A549 (cell line): ENCODE measurements around the gene FXN. TPM values are rescaled to one million over a fixed set of nuclear protein-coding genes. Genes with fewer than 3 reads are reported as not detected.

Source experiments
- ATAC-seq, 2 experiments: fragments of 200-7000 bp in 1 of 2; fragments of >200 bp in 1 of 2; cut with Nextera tagmentation in 1 of 2; cut with Tn5 transposase in 1 of 2; 3 replicates each; pipeline versions ENCODE4 v1.8.0 to v1.9.1; 2018 to 2020; ENCODE audit warnings: mild to moderate bottlenecking in 1 of 2, moderate library complexity in 1 of 2
- CTCF ChIA-PET: fragments of 300-600 bp; sonication (Branson Sonifier 250); formaldehyde crosslinking; extraction: SDS; loops from one replicate; lab custom pipeline; 2021; ENCODE audit warnings: antibody characterized with exemption, inconsistent platforms; lab: Yijun Ruan, JAX
- POLR2A ChIA-PET: fragments of 350-600 bp; formaldehyde crosslinking; extraction: SDS; loops from one replicate; lab custom pipeline; 2021; ENCODE audit warnings: antibody characterized with exemption, inconsistent platforms; lab: Yijun Ruan, JAX
- DNase-seq, 2 experiments: peaks; one replicate each; pipeline versions ENCODE4 v3.0.0 to v3.0.0-alpha.2; 2011 to 2016; ENCODE audit warnings: low read depth in 1 of 2, low spot score in 1 of 2
- FAIRE-seq: peaks from 2 replicates; lab custom pipeline; 2011; peaks lifted over from hg19 to GRCh38; lab: Jason Lieb, UNC
- H3K27ac ChIP-seq, 2 experiments: fragments of >200 bp; sonication (Bioruptor Twin); formaldehyde crosslinking; 3 replicates each; pipeline ENCODE4 v1.5.1; 2016 to 2017
- H3K4me1 ChIP-seq: fragments of >200 bp; sonication (Bioruptor Twin); formaldehyde crosslinking; 3 replicates; pipeline ENCODE4 v1.6.1; 2016
- H3K4me2 ChIP-seq: fragments of >200 bp; sonication (Bioruptor Twin); formaldehyde crosslinking; 3 replicates; pipeline ENCODE4 v1.6.1; 2016
- H3K4me3 ChIP-seq: fragments of >200 bp; sonication (Bioruptor Twin); formaldehyde crosslinking; 3 replicates; pipeline ENCODE4 v1.5.1; 2016
- H3K9me3 ChIP-seq: fragments of >200 bp; sonication (Bioruptor Twin); formaldehyde crosslinking; 3 replicates; pipeline ENCODE4 v1.6.1; 2016
- CBX2 ChIP-seq: fragments of 200-600 bp; sonication (generic); IDR thresholded peaks from 2 replicates; pipeline ENCODE4 v1.6.1; 2016; ENCODE audit warnings: low read depth, mild to moderate bottlenecking, borderline replicate concordance
- CEBPB ChIP-seq, 2 experiments: fragments of >200 bp in 1 of 2; sonication (Bioruptor Twin) in 1 of 2; formaldehyde crosslinking in 1 of 2; IDR thresholded peaks; 2 replicates each; pipeline ENCODE4 v1.6.1; 2012 to 2016
- CHD2 ChIP-seq: fragments of 150-350 bp; IDR thresholded peaks from 2 replicates; pipeline ENCODE4 v1.6.1; 2014; ENCODE audit warnings: low read length; ENCODE audit not compliant: partially characterized antibody
- CHD4 ChIP-seq: fragments of 200-600 bp; sonication (generic); IDR thresholded peaks from 2 replicates; pipeline ENCODE4 v1.6.1; 2016; ENCODE audit warnings: antibody characterized with exemption, mild to moderate bottlenecking, borderline replicate concordance
- EHF ChIP-seq: fragments of 250-450 bp; sonication (Bioruptor Pico); IDR thresholded peaks from 2 replicates; pipeline ENCODE4 v1.5.0; 2020; ENCODE audit warnings: mild to moderate bottlenecking
- EHMT2 ChIP-seq: fragments of 200-600 bp; sonication (generic); IDR thresholded peaks from 2 replicates; pipeline ENCODE4 v1.6.1; 2016; ENCODE audit warnings: antibody characterized with exemption, low read depth, mild to moderate bottlenecking, moderate library complexity
- GATA3 ChIP-seq: IDR thresholded peaks from 2 replicates; pipeline ENCODE4 v1.6.1; 2012; ENCODE audit warnings: borderline replicate concordance
- HOXB13 ChIP-seq: fragments of 250-450 bp; sonication (Bioruptor Pico); IDR thresholded peaks from 2 replicates; pipeline ENCODE4 v1.5.0; 2020; ENCODE audit warnings: low read depth, mild to moderate bottlenecking, moderate library complexity
- HOXB5 ChIP-seq: fragments of 250-450 bp; sonication (Bioruptor Pico); IDR thresholded peaks from 2 replicates; pipeline ENCODE4 v1.5.0; 2020; ENCODE audit warnings: mild to moderate bottlenecking, moderate library complexity
- JUN ChIP-seq, 2 experiments: fragments of >200 bp; sonication (Bioruptor Twin); formaldehyde crosslinking; IDR thresholded peaks; 2 replicates in 1 of 2; 3 replicates in 1 of 2; pipeline ENCODE4 v1.6.1; 2016 to 2017
- KDM1A ChIP-seq: fragments of 200-600 bp; sonication (generic); IDR thresholded peaks from 2 replicates; pipeline ENCODE4 v1.6.1; 2016; ENCODE audit warnings: low read depth, mild to moderate bottlenecking
- KDM5A ChIP-seq: fragments of 200-600 bp; sonication (generic); IDR thresholded peaks from 2 replicates; pipeline ENCODE4 v1.6.1; 2016; ENCODE audit warnings: antibody characterized with exemption, mild to moderate bottlenecking
- MAFK ChIP-seq: fragments of 450-650 bp; IDR thresholded peaks from 2 replicates; pipeline ENCODE4 v1.6.1; 2014; ENCODE audit not compliant: partially characterized antibody
- NPAS2 ChIP-seq: fragments of 250-450 bp; sonication (Bioruptor Pico); IDR thresholded peaks from 2 replicates; pipeline ENCODE4 v1.8.0; 2022; ENCODE audit warnings: mild to moderate bottlenecking, moderate library complexity, borderline replicate concordance
- POLR2A ChIP-seq: IDR thresholded peaks from 2 replicates; pipeline ENCODE4 v1.6.1; 2012; ENCODE audit warnings: mild to moderate bottlenecking, low read length
- RAD21 ChIP-seq, 2 experiments: fragments of >200 bp in 1 of 2; sonication (Bioruptor Twin) in 1 of 2; formaldehyde crosslinking in 1 of 2; IDR thresholded peaks in 1 of 2; conservative IDR thresholded peaks in 1 of 2; 2 replicates in 1 of 2; 3 replicates in 1 of 2; pipeline ENCODE4 v1.6.1; 2012 to 2018; ENCODE audit warnings: inconsistent platforms in 1 of 2
- RCOR1 ChIP-seq: fragments of 150-350 bp; IDR thresholded peaks from 2 replicates; pipeline ENCODE4 v1.6.1; 2014; ENCODE audit warnings: antibody characterized with exemption, low read length, low read depth
- RFX5 ChIP-seq: fragments of 450-650 bp; IDR thresholded peaks from 2 replicates; pipeline ENCODE4 v1.7.1; 2014; ENCODE audit warnings: antibody characterized with exemption, mild to moderate bottlenecking, moderate library complexity
- RNF2 ChIP-seq: fragments of 200-600 bp; sonication (generic); IDR thresholded peaks from 2 replicates; pipeline ENCODE4 v1.6.1; 2016; ENCODE audit warnings: low read depth, mild to moderate bottlenecking, antibody characterized with exemption, moderate library complexity, borderline replicate concordance
- SREBF2 ChIP-seq: fragments of 450-650 bp; IDR thresholded peaks from 2 replicates; pipeline ENCODE4 v1.6.1; 2014; ENCODE audit warnings: mild to moderate bottlenecking, moderate library complexity
- TP53 ChIP-seq: fragments of 250-450 bp; sonication (Bioruptor Pico); IDR thresholded peaks from 2 replicates; pipeline ENCODE4 v1.5.0; 2021; ENCODE audit warnings: mild to moderate bottlenecking, moderate library complexity
- ZC3H11A ChIP-seq: fragments of 450-650 bp; IDR thresholded peaks from 2 replicates; pipeline ENCODE4 v1.6.1; 2014; ENCODE audit warnings: antibody characterized with exemption, mild to moderate bottlenecking
- ZFP36 ChIP-seq: fragments of 450-650 bp; IDR thresholded peaks from 2 replicates; pipeline ENCODE4 v1.6.1; 2014; ENCODE audit warnings: borderline replicate concordance; ENCODE audit not compliant: partially characterized antibody
- ZSCAN20 ChIP-seq: fragments of 250-450 bp; sonication (Bioruptor Pico); IDR thresholded peaks from 2 replicates; pipeline ENCODE4 v1.8.0; 2022; ENCODE audit warnings: mild to moderate bottlenecking, moderate library complexity
- WGBS: methylation state at CpG from one replicate; pipeline ENCODE4 v1.1.6; 2017; ENCODE audit errors: missing lambda C conversion rate; 5-methylcytosine and 5-hydroxymethylcytosine counted together
- polyA plus RNA-seq, 4 experiments: library from polyadenylated mRNA; depleted of rRNA in 3 of 4; stranded (reverse); fragments of >200 nt; fragmentation: RNase III in 1 of 4; extraction: RNeasy Plus Mini Kit Qiagen cat#74134 plus additional on column Dnase treatment in 1 of 4; gene quantifications; 2 replicates in 3 of 4; 3 replicates in 1 of 4; pipeline ENCODE4 v1.2.3, GENCODE V29; 2011 to 2017
- TF ChIP-seq, protein P1 (sequence below): IDR thresholded peaks from 2 replicates; pipeline ENCODE4 v1.6.1; 2012

FXN gene
- polyA plus RNA-seq, 2 of the 4 experiments (the other 2 are of a cell fraction), result 22.5 to 26.0 TPM

DNA sequence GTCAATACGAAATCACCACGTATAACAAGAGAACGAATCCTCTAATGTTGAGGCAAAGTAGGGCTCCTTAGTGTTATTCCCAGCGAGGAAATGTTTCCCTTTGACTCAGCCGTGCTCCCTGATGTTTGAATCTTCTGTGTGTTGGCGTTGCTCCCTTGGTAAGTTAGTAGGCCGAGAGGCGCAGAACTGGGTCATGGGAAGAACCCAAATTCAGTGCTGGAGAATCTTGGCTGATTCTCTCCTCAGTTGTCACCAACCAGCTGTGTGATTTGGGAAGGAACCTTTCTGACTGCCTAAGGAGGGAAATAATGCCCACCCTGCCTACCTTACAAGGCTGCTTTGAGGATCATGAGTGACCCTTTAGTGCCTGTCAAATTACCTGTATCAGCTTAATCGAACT, 44.1 kb upstream of the FXN start:
- WGBS, result 42% methylated on average over 9 of the region's 9 CpGs

DNA sequence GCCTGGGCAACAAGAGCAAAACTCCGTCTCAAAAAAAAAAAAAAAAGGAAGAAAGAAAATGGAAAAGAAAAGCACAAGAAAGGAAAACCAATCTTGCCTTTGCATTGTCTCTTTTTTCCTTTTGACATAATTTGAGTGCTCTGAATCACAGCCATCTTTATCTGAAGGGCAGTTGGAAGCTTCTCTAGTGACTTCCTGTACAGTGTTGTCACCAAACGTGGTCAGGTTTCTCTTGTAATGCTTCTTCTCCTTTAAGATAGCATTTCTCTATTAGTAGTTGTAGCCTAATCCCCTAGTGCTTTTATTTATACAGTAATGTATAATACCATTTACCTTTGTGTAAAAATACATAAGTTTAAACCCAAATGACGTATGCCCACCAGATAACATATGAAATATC, 39.8 kb upstream of the FXN start:
- TF ChIP-seq MAFK (no peak), KDM5A (no peak), CEBPB (IDR thresholded peaks at IDR 0.05) (no peak), ZC3H11A (no peak), HOXB13 (CRISPR knock-in tag) (no peak), RAD21 (conservative IDR thresholded peaks at IDR 0.05 in 1 of 2, IDR thresholded peaks at IDR 0.05 in 1 of 2) (no peak), SREBF2 (no peak), TP53 (CRISPR knock-in tag) (no peak), JUN (IDR thresholded peaks at IDR 0.05) (no peak), RNF2 (no peak), CHD4 (no peak), NPAS2 (CRISPR knock-in tag) (no peak)
- TF ChIP-seq, protein P1, sequence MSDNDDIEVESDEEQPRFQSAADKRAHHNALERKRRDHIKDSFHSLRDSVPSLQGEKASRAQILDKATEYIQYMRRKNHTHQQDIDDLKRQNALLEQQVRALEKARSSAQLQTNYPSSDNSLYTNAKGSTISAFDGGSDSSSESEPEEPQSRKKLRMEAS, result no peak
- FAIRE-seq, result no peak
- POLR2A ChIA-PET, result no interaction called here
- CTCF ChIA-PET, result interaction anchor here (0.6 to 1.9 kb wide), 2 partner anchors 38 to 412 kb away, joined by 3 to 5 read pairs; no protein-coding TSS in a partner anchor
- H3K27ac ChIP-seq, result no peak overlapping the region
- no peak overlapping the region for H3K4me3 ChIP-seq
- WGBS, result 49% methylated on average over 3 of the region's 3 CpGs
- H3K4me2 ChIP-seq, result no peak overlapping the region
- H3K9me3 ChIP-seq, result no peaks in the 10 kb centered on the region
- ATAC-seq, result no peak
- no peak for DNase-seq
- no peaks in the 10 kb centered on the region for H3K4me1 ChIP-seq

More for the DNA sequence above, 44.1 kb upstream of the FXN start:
- ChIA-PET CTCF (interaction anchor here (1.4 kb wide), 1 partner anchor 408 kb away, joined by 5 read pairs; no protein-coding TSS in a partner anchor), POLR2A (no interaction called here)
- Histone ChIP-seq H3K27ac (no peak overlapping the region), H3K4me1 (no peaks in the 10 kb centered on the region), H3K4me2 (no peak overlapping the region), H3K9me3 (no peaks in the 10 kb centered on the region), H3K4me3 (no peak overlapping the region)
- FAIRE-seq, result no peak
- ATAC-seq, result no peak
- no peak for DNase-seq
- no peak for TF ChIP-seq KDM1A
- no peak for TF ChIP-seq EHF (CRISPR knock-in tag)
- TF ChIP-seq CHD2, result no peak
- TF ChIP-seq EHMT2, result no peak

DNA sequence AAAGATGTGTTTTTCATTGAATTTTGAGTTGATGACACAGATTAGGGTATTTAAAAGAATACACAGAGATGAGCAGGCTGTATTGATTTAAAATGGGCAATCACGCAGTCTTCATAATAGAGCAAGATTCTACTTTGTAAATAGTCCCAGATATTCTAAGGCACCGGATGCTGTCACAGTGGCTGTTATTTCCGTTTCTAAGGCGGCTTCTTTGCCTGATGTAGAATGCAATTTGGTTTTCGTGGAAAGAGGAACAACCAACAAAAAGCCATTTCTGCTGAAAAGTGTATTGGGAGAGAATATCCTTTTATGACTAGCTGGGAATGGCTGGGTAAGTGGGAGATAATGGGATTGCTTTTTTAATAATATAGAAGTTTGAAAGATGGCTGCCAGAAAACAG, 39.1 kb upstream of the FXN start:
- Histone ChIP-seq H3K4me3 (no peak overlapping the region), H3K27ac (no peak overlapping the region), H3K4me2 (no peak overlapping the region), H3K4me1 (no peaks in the 10 kb centered on the region)
- no peak for FAIRE-seq
- no peak for ATAC-seq
- POLR2A ChIA-PET, result no interaction called here
- no peak for TF ChIP-seq CHD4
- no peak for TF ChIP-seq CBX2
- no peak for TF ChIP-seq POLR2A
- TF ChIP-seq ZSCAN20, result no peak
- no peak for TF ChIP-seq ZFP36
- TF ChIP-seq, protein P1, result no peak
- TF ChIP-seq RFX5, result no peak
- no peak for TF ChIP-seq HOXB5
- TF ChIP-seq RCOR1, result no peak
- TF ChIP-seq GATA3, result no peak
- TF ChIP-seq, all 56 proteins: peak for 0
- 62% methylated on average over 5 of the region's 5 CpGs for WGBS
- no peaks in the 10 kb centered on the region for H3K9me3 ChIP-seq
- DNase-seq, result no peak
- CTCF ChIA-PET, result interaction anchor here (1.9 kb wide), 1 partner anchor 412 kb away, joined by 5 read pairs; no protein-coding TSS in a partner anchor
